CD4-positive, alpha-beta T cell (primary cell): ENCODE measurements around the gene SCFD2. TPM values are rescaled to one million over a fixed set of nuclear protein-coding genes. Genes with fewer than 3 reads are reported as not detected.

Experiments used
- ATAC-seq: fragments of 200-7000 bp; cut with Tn5 transposase; one replicate; pipeline ENCODE4 v1.10.0; 2022; ENCODE audit warnings: mild to moderate bottlenecking; ENCODE audit not compliant: poor library complexity
- CTCF ChIA-PET: fragments of 350-600 bp; sonication (Branson Sonifier 250); formaldehyde crosslinking; loops from one replicate; lab custom pipeline; 2021; ENCODE audit warnings: antibody characterized with exemption, inconsistent platforms; lab: Charles Lee
- POLR2A ChIA-PET: fragments of 350-600 bp; sonication (Branson Sonifier 250); formaldehyde crosslinking; loops from one replicate; lab custom pipeline; 2021; ENCODE audit warnings: antibody characterized with exemption, inconsistent platforms; lab: Charles Lee
- DNase-seq, 14 experiments: peaks; one replicate each; pipeline ENCODE4 v3.0.0-alpha.2; 2013 to 2020; ENCODE audit warnings: mixed read lengths in 2 of 14
- H3K27ac ChIP-seq, 2 donors: one replicate each; pipeline versions ENCODE4 v1.5.1 to v1.7.0; 2013; ENCODE audit warnings: low read length in 2 of 2, low read depth in 1 of 2, mild to moderate bottlenecking in 1 of 2
- H3K27me3 ChIP-seq, 2 experiments: 1 replicate in 1 of 2; 2 replicates in 1 of 2; pipeline versions ENCODE4 v1.6.1 to v1.7.0; 2013; ENCODE audit warnings: low read length in 2 of 2, control low read depth in 1 of 2, mild to moderate bottlenecking in 1 of 2, moderate library complexity in 1 of 2; ENCODE audit not compliant: insufficient read depth in 2 of 2, control insufficient read depth in 1 of 2
- H3K36me3 ChIP-seq: one replicate; pipeline ENCODE4 v1.6.1; 2013; ENCODE audit warnings: low read length, control low read depth; ENCODE audit not compliant: insufficient read depth
- H3K4me1 ChIP-seq: one replicate; pipeline ENCODE4 v1.6.1; 2013; ENCODE audit warnings: low read length, control low read depth; ENCODE audit not compliant: insufficient read depth
- H3K4me3 ChIP-seq: one replicate; pipeline ENCODE4 v1.5.1; 2013; ENCODE audit warnings: mild to moderate bottlenecking, low read length, moderate library complexity
- H3K9me3 ChIP-seq, 2 experiments: 1 replicate in 1 of 2; 2 replicates in 1 of 2; pipeline versions ENCODE4 v1.6.1 to v1.7.0; 2013; ENCODE audit warnings: low read length in 2 of 2, mild to moderate bottlenecking in 2 of 2, control low read depth in 1 of 2, moderate library complexity in 1 of 2; ENCODE audit not compliant: control insufficient read depth in 1 of 2, insufficient read depth in 1 of 2
- H3K27ac Mint-ChIP-seq: one replicate; pipeline ENCODE4 v1.8.0; 2020; ENCODE audit warnings: mixed read lengths
- H3K27me3 Mint-ChIP-seq: one replicate; pipeline ENCODE4 v1.8.0; 2021; ENCODE audit warnings: mixed read lengths
- H3K36me3 Mint-ChIP-seq: one replicate; pipeline ENCODE4 v1.8.0; 2021; ENCODE audit warnings: low read depth, mixed read lengths
- H3K4me1 Mint-ChIP-seq: one replicate; pipeline ENCODE4 v1.8.0; 2021; ENCODE audit warnings: low read depth, mixed read lengths
- H3K4me3 Mint-ChIP-seq: one replicate; pipeline ENCODE4 v1.8.0; 2020; ENCODE audit warnings: mild to moderate bottlenecking, mixed read lengths
- H3K9me3 Mint-ChIP-seq: one replicate; pipeline ENCODE4 v1.8.0; 2020; ENCODE audit warnings: mixed read lengths
- CTCF ChIP-seq: fragments of 200-600 bp; IDR thresholded peaks from one replicate; pipeline ENCODE4 v1.8.0; 2022; ENCODE audit warnings: antibody characterized with exemption, mild to moderate bottlenecking
- intact Hi-C, 2 experiments: fragments of 100-400 bp; cut with DNase I in 1 of 2; cut with micrococcal nuclease in 1 of 2; formaldehyde crosslinking; loops; one replicate each; pipeline versions ENCODE4 v1.15.1 to v1.9.0; 2023 to 2025; cut with DNase I, micrococcal nuclease
- total RNA-seq, 174 experiments: library from RNA in 2 of 174; stranded (reverse) in 2 of 174; gene quantifications; one replicate each; pipeline ENCODE4 v1.2.3 and lab custom pipeline; 2021 to 2026

SCFD2 gene
- total RNA-seq, 2 experiments from 2014 or later, result 15.4 to 17.6 TPM

- Histone ChIP-seq H3K27me3 (no peaks in the 10 kb centered on the region), H3K9me3 (no peaks in the 10 kb centered on the region), H3K4me1 (no peaks in the 10 kb centered on the region), H3K27ac (no peak overlapping the region), H3K36me3 (no peaks in the 10 kb centered on the region), H3K4me3 (no peak overlapping the region)
- peaks cover 19% of the 10 kb centered on the region for H3K36me3 Mint-ChIP-seq
- H3K9me3 Mint-ChIP-seq, result no peaks in the 10 kb centered on the region
- H3K4me1 Mint-ChIP-seq, result peaks cover 5% of the 10 kb centered on the region
- H3K27ac Mint-ChIP-seq, result no peak overlapping the region
- H3K4me3 Mint-ChIP-seq, result no peak overlapping the region
- DNase-seq (no peak), ATAC-seq (no peak)
- CTCF ChIA-PET, result no interaction called here
- intact Hi-C loops, result no loop called here
- POLR2A ChIA-PET, result interaction anchor here (0.6 kb wide), 1 partner anchor 1840 kb away, joined by 3 read pairs; no protein-coding TSS in a partner anchor
- no peak for TF ChIP-seq CTCF
- no peaks in the 10 kb centered on the region for H3K27me3 Mint-ChIP-seq
Observed at GRCh38 chr4:53123171-53123570, 242.7 kb downstream of the SCFD2 start.

- no peak for DNase-seq
- POLR2A ChIA-PET, result interaction anchor here (0.6 kb wide), 1 partner anchor 1841 kb away, joined by 3 read pairs; no protein-coding TSS in a partner anchor
- Histone ChIP-seq H3K4me3 (no peak overlapping the region), H3K36me3 (no peaks in the 10 kb centered on the region), H3K27me3 (no peaks in the 10 kb centered on the region), H3K27ac (no peak overlapping the region), H3K4me1 (no peaks in the 10 kb centered on the region), H3K9me3 (no peaks in the 10 kb centered on the region)
- H3K4me3 Mint-ChIP-seq, result no peak overlapping the region
- peaks cover 10% of the 10 kb centered on the region for H3K4me1 Mint-ChIP-seq
- CTCF ChIA-PET, result no interaction called here
- H3K9me3 Mint-ChIP-seq, result no peaks in the 10 kb centered on the region
- no peak for ATAC-seq
- H3K27me3 Mint-ChIP-seq, result no peaks in the 10 kb centered on the region
- intact Hi-C loops, result no loop called here
- TF ChIP-seq CTCF, result no peak
- H3K36me3 Mint-ChIP-seq, result peaks cover 20% of the 10 kb centered on the region
- H3K27ac Mint-ChIP-seq, result no peak overlapping the region
Observed at GRCh38 chr4:53122280-53123116, 243.4 kb downstream of the SCFD2 start.

- Mint-ChIP-seq H3K9me3 (no peaks in the 10 kb centered on the region), H3K36me3 (peaks cover 16% of the 10 kb centered on the region), H3K4me3 (no peak overlapping the region), H3K4me1 (peaks cover 21% of the 10 kb centered on the region), H3K27me3 (no peaks in the 10 kb centered on the region), H3K27ac (no peak overlapping the region)
- Histone ChIP-seq H3K27ac (no peak overlapping the region), H3K27me3 (no peaks in the 10 kb centered on the region), H3K36me3 (no peaks in the 10 kb centered on the region), H3K9me3 (no peaks in the 10 kb centered on the region), H3K4me1 (no peaks in the 10 kb centered on the region), H3K4me3 (no peak overlapping the region)
- no peak for DNase-seq
- no peak for ATAC-seq
- ChIA-PET POLR2A (interaction anchor here (0.7 kb wide), 1 partner anchor 461 kb away, joined by 3 read pairs; no protein-coding TSS in a partner anchor), CTCF (no interaction called here)
- no peak for TF ChIP-seq CTCF
- intact Hi-C loops, result no loop called here
Observed at GRCh38 chr4:53121264-53121865, 244.5 kb downstream of the SCFD2 start.
